ENCODE measurements around the gene NCDN.

Gene NCDN

DNA sequence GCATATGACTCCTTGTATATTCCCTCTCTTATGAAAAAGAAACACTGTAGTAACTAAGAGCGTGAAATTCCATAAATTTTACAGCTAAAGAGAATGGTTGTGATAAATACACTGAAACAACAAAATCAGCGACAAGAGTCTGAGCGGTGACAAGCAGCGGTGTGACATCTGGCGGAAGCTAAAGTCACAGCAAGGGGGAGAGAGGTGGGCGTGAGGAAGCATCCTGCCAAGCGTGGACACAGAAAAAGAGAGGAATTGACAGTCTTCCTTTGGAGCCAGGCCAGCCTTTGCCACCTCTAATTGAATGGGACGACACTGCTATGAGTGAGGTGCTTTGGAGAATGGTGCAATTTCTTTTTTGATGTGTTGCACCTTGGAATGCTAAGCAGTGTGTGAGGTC, 57.8 kb downstream of the NCDN start:
- DNase-seq (ENCODE audit: low read depth in 2 of 2) = no peak
- no peak overlapping the region for H3K4me3 ChIP-seq (replicated peaks in 1 of 2; ENCODE audit: low read depth in 2 of 2, low read length in 2 of 2)
- TF ChIP-seq, protein P1, sequence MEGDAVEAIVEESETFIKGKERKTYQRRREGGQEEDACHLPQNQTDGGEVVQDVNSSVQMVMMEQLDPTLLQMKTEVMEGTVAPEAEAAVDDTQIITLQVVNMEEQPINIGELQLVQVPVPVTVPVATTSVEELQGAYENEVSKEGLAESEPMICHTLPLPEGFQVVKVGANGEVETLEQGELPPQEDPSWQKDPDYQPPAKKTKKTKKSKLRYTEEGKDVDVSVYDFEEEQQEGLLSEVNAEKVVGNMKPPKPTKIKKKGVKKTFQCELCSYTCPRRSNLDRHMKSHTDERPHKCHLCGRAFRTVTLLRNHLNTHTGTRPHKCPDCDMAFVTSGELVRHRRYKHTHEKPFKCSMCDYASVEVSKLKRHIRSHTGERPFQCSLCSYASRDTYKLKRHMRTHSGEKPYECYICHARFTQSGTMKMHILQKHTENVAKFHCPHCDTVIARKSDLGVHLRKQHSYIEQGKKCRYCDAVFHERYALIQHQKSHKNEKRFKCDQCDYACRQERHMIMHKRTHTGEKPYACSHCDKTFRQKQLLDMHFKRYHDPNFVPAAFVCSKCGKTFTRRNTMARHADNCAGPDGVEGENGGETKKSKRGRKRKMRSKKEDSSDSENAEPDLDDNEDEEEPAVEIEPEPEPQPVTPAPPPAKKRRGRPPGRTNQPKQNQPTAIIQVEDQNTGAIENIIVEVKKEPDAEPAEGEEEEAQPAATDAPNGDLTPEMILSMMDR (IDR thresholded peaks at IDR 0.05; ENCODE audit: low read depth, low read length) = no peak
